Upper lobe of left lung (tissue), 6 donors: Measurements from ENCODE around the gene LRP8. TPM values are rescaled to one million over a fixed set of nuclear protein-coding genes. Genes with fewer than 3 reads are reported as not detected.

Experiments
- ATAC-seq, 2 donors: fragments of 200-7000 bp; cut with Tn5 transposase; one replicate each; pipeline ENCODE4 v1.9.1; 2022; ENCODE audit warnings: mild to moderate bottlenecking in 2 of 2, moderate library complexity in 2 of 2; ENCODE audit not compliant: low FRiP score in 2 of 2
- DNase-seq, 2 donors: peaks; one replicate each; pipeline ENCODE4 v3.0.0-alpha.2; 2019 to 2020
- H3K27ac ChIP-seq, 4 donors: fragments of 200-600 bp; sonication (generic); one replicate each; pipeline ENCODE4 v1.5.1; 2016 to 2019
- H3K27me3 ChIP-seq, 4 donors: fragments of 200-600 bp; sonication (generic); one replicate each; pipeline ENCODE4 v1.5.1; 2017 to 2019
- H3K36me3 ChIP-seq, 4 donors: fragments of 200-600 bp; sonication (generic); one replicate each; pipeline ENCODE4 v1.5.1; 2016 to 2019
- H3K4me1 ChIP-seq, 4 donors: fragments of 200-600 bp; sonication (generic); one replicate each; pipeline ENCODE4 v1.5.1; 2018 to 2019
- H3K4me3 ChIP-seq, 4 donors: fragments of 200-600 bp; sonication (generic); one replicate each; pipeline ENCODE4 v1.5.1; 2017 to 2019; ENCODE audit warnings: mild to moderate bottlenecking in 2 of 4, moderate library complexity in 1 of 4
- H3K9me3 ChIP-seq, 4 donors: fragments of 200-600 bp; sonication (generic); one replicate each; pipeline ENCODE4 v1.5.1; 2018 to 2019
- CTCF ChIP-seq, 6 experiments: fragments of 450-650 bp in 4 of 6; fragments of 200-600 bp in 2 of 6; sonication (generic) in 2 of 6; IDR thresholded peaks; one replicate each; pipeline ENCODE4 v1.5.1; 2016 to 2019; ENCODE audit warnings: antibody characterized with exemption in 6 of 6
- EP300 ChIP-seq, 4 donors: sonication (generic); formaldehyde crosslinking; IDR thresholded peaks; one replicate each; pipeline ENCODE4 v1.5.1; 2017; ENCODE audit warnings: antibody characterized with exemption in 4 of 4, control low read depth in 2 of 4
- POLR2A ChIP-seq, 4 donors: fragments of 450-650 bp; IDR thresholded peaks; one replicate each; pipeline ENCODE4 v1.5.1; 2016 to 2017; ENCODE audit warnings: antibody characterized with exemption in 4 of 4, mild to moderate bottlenecking in 2 of 4
- POLR2AphosphoS5 ChIP-seq, 2 donors: sonication (generic); formaldehyde crosslinking; IDR thresholded peaks; one replicate each; pipeline ENCODE4 v1.5.1; 2017; ENCODE audit warnings: antibody characterized with exemption in 2 of 2
- WGBS, 2 donors: methylation state at CpG; one replicate each; pipeline ENCODE4 v1.1.5; 2017 to 2018; 5-methylcytosine and 5-hydroxymethylcytosine counted together
- total RNA-seq, 6 donors: library from RNA; depleted of rRNA in 4 of 6; stranded (reverse); fragments of >200 nt in 4 of 6; gene quantifications; one replicate each; pipeline versions ENCODE4 v1.1.0 to v1.2.1, GENCODE V29; 2016 to 2021
- donor health status: DM: no; HTN: no; CAD: no; lungs with moderate emphysema.
- donor health status: DM: no; HTN: yes; CAD: no; lungs with severe emphysema.

The LRP8 gene
- total RNA-seq, 6 donors from 2014 or later, result 4.6 to 23.0 (median 11.1) TPM

DNA sequence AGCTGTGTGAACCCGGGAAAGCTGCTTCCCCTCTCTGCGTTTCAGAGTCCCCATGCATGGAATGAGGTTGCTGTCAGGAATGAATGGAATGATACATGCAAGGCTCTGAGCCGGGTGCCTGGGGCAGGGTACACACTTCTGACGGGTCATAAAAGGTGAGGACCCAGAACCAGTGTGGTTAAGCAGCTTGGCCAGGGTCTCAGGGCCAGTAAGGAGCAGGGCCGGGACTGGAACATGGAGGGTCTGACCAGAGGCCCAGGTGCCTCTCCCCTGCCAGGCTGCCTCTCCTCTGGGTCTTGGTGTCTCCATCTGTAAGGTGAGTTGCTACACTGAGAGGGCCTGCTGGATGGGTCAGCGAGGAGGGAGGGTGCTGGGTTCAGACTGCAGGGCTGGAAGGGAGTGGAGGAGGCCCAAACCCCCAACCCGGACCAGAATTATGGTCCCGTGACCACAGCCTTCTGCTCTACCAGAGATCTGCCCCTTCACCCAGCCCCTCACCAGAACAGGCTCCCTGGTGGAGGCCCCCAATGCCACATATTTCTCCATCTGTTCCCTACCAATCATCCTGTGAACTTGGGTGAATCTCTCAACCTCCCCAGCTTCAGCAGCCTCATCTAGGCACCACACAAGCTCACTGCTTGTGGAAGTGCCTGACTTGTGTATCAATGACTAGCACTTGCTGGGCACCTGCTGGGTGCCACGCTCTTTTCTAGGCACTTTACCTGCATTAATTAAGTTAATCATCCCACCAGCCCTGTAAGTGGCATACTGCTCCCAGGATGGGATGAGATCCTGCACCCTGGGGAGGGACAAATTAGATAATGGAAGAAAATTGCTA is 16.2 kb upstream of the LRP8 start:
- H3K4me3 ChIP-seq, result no peak overlapping the region
- H3K4me1 ChIP-seq, result no peaks in the 10 kb centered on the region
- ATAC-seq, result no peak
- H3K36me3 ChIP-seq, result no peaks in the 10 kb centered on the region
- no peaks in the 10 kb centered on the region for H3K27me3 ChIP-seq
- DNase-seq, result peak in 1 of 2 donors; percentile 8
- TF ChIP-seq CTCF (IDR thresholded peaks at IDR 0.05) (no peak), POLR2A (IDR thresholded peaks at IDR 0.05) (no peak), POLR2AphosphoS5 (IDR thresholded peaks at IDR 0.05) (no peak), EP300 (IDR thresholded peaks at IDR 0.05) (no peak)
- no peak overlapping the region for H3K27ac ChIP-seq
- no peaks in the 10 kb centered on the region for H3K9me3 ChIP-seq
- 75% methylated on average over 5 to 9 of the region's 9 CpGs for WGBS, 2 donors

DNA sequence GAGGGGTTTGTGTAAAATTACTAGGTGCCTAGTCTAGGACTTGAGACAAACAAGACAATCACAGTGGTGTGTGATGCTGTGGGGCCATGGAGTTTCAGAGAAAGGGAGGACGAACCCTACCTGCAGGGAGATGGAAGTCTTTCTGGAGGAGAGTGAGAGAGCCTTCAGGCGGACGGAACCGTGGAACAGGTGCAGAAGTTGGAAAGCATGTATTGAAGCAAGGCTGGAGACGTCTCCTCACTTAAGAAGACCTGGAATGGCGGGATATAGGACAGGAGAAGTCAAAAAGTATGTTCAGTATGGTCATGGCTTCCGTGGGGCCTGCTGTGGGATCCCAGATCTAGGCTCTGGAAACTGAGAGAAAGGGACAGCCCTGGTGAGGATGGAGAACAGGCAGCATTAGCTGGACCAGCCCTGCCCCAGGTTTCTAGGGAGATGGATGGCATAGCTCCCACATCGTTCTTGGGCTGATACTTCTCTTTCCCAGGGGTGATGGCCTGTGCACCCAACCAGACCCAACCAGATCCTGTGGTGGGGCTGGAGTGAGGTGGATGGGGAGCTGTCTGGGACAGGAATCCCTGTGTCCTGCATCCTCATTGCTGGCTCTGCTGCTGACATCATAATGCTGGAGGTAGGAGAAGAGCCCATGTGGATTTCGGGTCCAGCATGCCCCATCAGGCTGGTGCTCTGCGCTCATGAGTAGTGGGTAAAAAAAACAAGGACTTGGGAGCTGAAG is 15.0 kb upstream of the LRP8 start:
- no peak overlapping the region for H3K4me3 ChIP-seq
- H3K9me3 ChIP-seq, result no peaks in the 10 kb centered on the region
- no peak overlapping the region for H3K27ac ChIP-seq
- H3K4me1 ChIP-seq, result no peaks in the 10 kb centered on the region
- ATAC-seq (no peak), DNase-seq (no peak)
- 89% methylated on average over 9 to 10 of the region's 10 CpGs for WGBS, 2 donors
- no peaks in the 10 kb centered on the region for H3K27me3 ChIP-seq
- TF ChIP-seq POLR2A (IDR thresholded peaks at IDR 0.05), result no peak
- no peak for TF ChIP-seq POLR2AphosphoS5 (IDR thresholded peaks at IDR 0.05)
- no peak for TF ChIP-seq CTCF (IDR thresholded peaks at IDR 0.05)
- TF ChIP-seq EP300 (IDR thresholded peaks at IDR 0.05), result no peak
- no peaks in the 10 kb centered on the region for H3K36me3 ChIP-seq

DNA sequence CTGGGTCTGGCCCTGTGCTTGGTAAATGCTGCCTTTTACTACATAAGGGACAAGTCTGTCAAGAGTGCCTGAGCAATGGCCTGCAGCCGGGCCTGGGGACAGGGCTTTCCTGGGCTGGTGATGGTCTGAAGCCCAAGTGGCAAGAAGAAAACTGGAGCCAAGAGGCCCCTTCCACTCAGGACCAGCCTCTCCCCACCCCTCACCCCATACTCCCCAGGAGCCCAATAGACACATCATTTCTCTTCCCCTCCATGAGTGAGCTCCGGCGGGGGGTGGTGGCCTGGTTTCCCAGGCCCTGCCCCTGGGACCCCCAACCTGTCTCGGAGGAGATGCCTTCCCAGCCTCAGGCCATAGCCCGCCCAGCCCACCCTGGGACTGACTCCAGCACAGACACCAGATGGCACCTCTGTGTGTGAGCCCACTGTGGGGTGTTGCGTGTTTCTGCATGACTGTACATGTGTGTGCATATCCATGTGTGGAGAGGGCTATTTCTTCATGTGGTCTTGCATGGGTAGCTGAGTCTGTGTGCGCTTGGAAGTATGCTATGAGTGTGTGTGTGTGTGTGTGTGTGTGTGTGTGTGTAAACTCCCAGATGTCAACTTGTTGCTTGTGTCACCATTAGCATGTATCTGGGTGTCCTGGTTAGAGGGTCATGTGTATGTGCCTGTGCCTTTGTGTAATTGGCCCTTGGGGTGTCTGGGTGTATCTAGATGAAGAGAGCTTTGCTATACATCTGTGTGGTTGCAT is 14.3 kb upstream of the LRP8 start:
- Histone ChIP-seq H3K9me3 (no peaks in the 10 kb centered on the region), H3K36me3 (no peaks in the 10 kb centered on the region), H3K27me3 (no peaks in the 10 kb centered on the region), H3K27ac (no peak overlapping the region), H3K4me1 (no peaks in the 10 kb centered on the region), H3K4me3 (no peak overlapping the region)
- 100% methylated on average over 4 to 7 of the region's 7 CpGs for WGBS, 2 donors
- ATAC-seq, result no peak
- DNase-seq, result no peak
- TF ChIP-seq EP300 (IDR thresholded peaks at IDR 0.05) (no peak), POLR2A (IDR thresholded peaks at IDR 0.05) (no peak), CTCF (IDR thresholded peaks at IDR 0.05) (no peak), POLR2AphosphoS5 (IDR thresholded peaks at IDR 0.05) (no peak)

GRCh38 chr1:53341521-53341895 is 13.6 kb upstream of the LRP8 start:
- DNase-seq, result no peak

More at GRCh38 chr1:53341521-53341895, 13.6 kb upstream of the LRP8 start:
- TF ChIP-seq POLR2AphosphoS5 (IDR thresholded peaks at IDR 0.05) (no peak), POLR2A (IDR thresholded peaks at IDR 0.05) (no peak), EP300 (IDR thresholded peaks at IDR 0.05) (no peak), CTCF (IDR thresholded peaks at IDR 0.05) (no peak)
- H3K36me3 ChIP-seq, result no peaks in the 10 kb centered on the region
- no peak for ATAC-seq
- H3K4me1 ChIP-seq, result no peaks in the 10 kb centered on the region
- WGBS, 2 donors, result 89 to 100% methylated on average over 3 to 5 of the region's 5 CpGs
- H3K27me3 ChIP-seq, result no peaks in the 10 kb centered on the region
- H3K9me3 ChIP-seq, result no peaks in the 10 kb centered on the region
- no peak overlapping the region for H3K27ac ChIP-seq
- no peak overlapping the region for H3K4me3 ChIP-seq
